Measurements from ENCODE around the gene LAMA1.

GRCh38 chr18:7072593-7072992 is 45.0 kb downstream of the LAMA1 start:
- TF ChIP-seq CTCF (IDR thresholded peaks at IDR 0.05; ENCODE audit: low read depth, low read length, poor library complexity, severe bottlenecking) (no peak), EZH2phosphoT487 (IDR thresholded peaks at IDR 0.05; ENCODE audit: borderline replicate concordance, low read length) (no peak)
